K562 (cell line): ENCODE data around the gene MAST1. TPM values are rescaled to one million over a fixed set of nuclear protein-coding genes. Genes with fewer than 3 reads are reported as not detected.
A peak's percentile ranks its signal among the peaks of the same experiment; 100 is the strongest.

Source experiments
- ATF7 ChIP-seq: fragments of 450-650 bp; IDR thresholded peaks from 2 replicates; pipeline ENCODE4 v1.7.1; 2014; ENCODE audit warnings: mild to moderate bottlenecking, moderate library complexity
- E2F4 ChIP-seq: sonication (generic); formaldehyde crosslinking; IDR thresholded peaks from 2 replicates; pipeline ENCODE4 v1.8.0; 2022; ENCODE audit warnings: mild to moderate bottlenecking, low read depth, missing genetic modification reagents
- FOSL1 ChIP-seq: fragments of 200-800 bp; sonication (Bioruptor generic); conservative IDR thresholded peaks from 2 replicates; pipeline ENCODE4 v1.6.1; 2016; ENCODE audit warnings: missing genetic modification characterization, missing compliant biosample characterization
- FOXM1 ChIP-seq, 2 experiments: fragments of 450-650 bp in 1 of 2; sonication (generic) in 1 of 2; formaldehyde crosslinking in 1 of 2; IDR thresholded peaks; 2 replicates each; pipeline versions ENCODE4 v1.6.1 to v1.9.0; 2017 to 2022; ENCODE audit warnings: low read depth in 2 of 2, mild to moderate bottlenecking in 2 of 2, missing genetic modification reagents in 1 of 2, moderate library complexity in 1 of 2
- HNRNPK ChIP-seq: fragments of 200-400 bp; formaldehyde crosslinking; IDR thresholded peaks from one replicate; pipeline ENCODE4 v1.6.1; 2018; ENCODE audit warnings: mild to moderate bottlenecking, low read depth, low read length; ENCODE audit not compliant: poor library complexity, severe bottlenecking
- KDM5B ChIP-seq: fragments of 200-600 bp; sonication (generic); IDR thresholded peaks from 2 replicates; pipeline ENCODE4 v1.6.1; 2012; ENCODE audit warnings: low read depth, mild to moderate bottlenecking, moderate library complexity, low read length, control low read depth, inconsistent platforms; ENCODE audit not compliant: insufficient replicate concordance
- PPARD ChIP-seq: fragments of 250-450 bp; sonication (Bioruptor Pico); IDR thresholded peaks from 2 replicates; pipeline ENCODE4 v1.8.0; 2022; ENCODE audit warnings: inconsistent platforms, mild to moderate bottlenecking, moderate library complexity
- TCF7 ChIP-seq: sonication (generic); IDR thresholded peaks from 2 replicates; pipeline ENCODE4 v1.6.1; 2016; ENCODE audit warnings: antibody characterized with exemption, borderline replicate concordance
- ZNF507 ChIP-seq: conservative IDR thresholded peaks from 2 replicates; pipeline ENCODE4 v1.6.1; 2017; ENCODE audit warnings: missing genetic modification characterization, missing compliant biosample characterization
- ZNF639 ChIP-seq, 2 experiments: fragments of 200-800 bp in 1 of 2; sonication (Bioruptor generic) in 1 of 2; sonication (generic) in 1 of 2; formaldehyde crosslinking in 1 of 2; IDR thresholded peaks in 1 of 2; conservative IDR thresholded peaks in 1 of 2; 2 replicates each; pipeline versions ENCODE4 v1.5.0 to v1.6.1; 2016 to 2020; ENCODE audit warnings: missing compliant biosample characterization in 1 of 2, missing genetic modification characterization in 1 of 2, missing genetic modification reagents in 1 of 2
- polyA plus RNA-seq, 8 experiments: library from polyadenylated mRNA; depleted of rRNA in 4 of 8; stranded (reverse) in 5 of 8; unstranded in 3 of 8; fragments of >200 nt; fragmentation: Nextera tagmentation in 2 of 8; fragmentation: Illumina TruSeq in 1 of 8; extraction: Ambion mirVana in 2 of 8; extraction: Trizol in 1 of 8; gene quantifications; 2 replicates each; pipeline versions ENCODE4 v1.2.1 to v1.2.3, GENCODE V29; 2011 to 2014; ENCODE audit warnings: inconsistent platforms in 1 of 8, missing spikeins in 1 of 8
- total RNA-seq, 7 experiments: library from RNA; depleted of rRNA in 6 of 7; stranded (reverse); fragments of >200 nt in 6 of 7; fragmentation: Illumina TruSeq in 2 of 7; extraction: Trizol in 2 of 7; gene quantifications; 2 replicates each; pipeline versions ENCODE4 v1.2.1 to v1.2.3, GENCODE V29; 2011 to 2021; ENCODE audit warnings: low replicate concordance in 1 of 7
- TF ChIP-seq, protein P1 (sequence below), 2 experiments: fragments of 450-650 bp; formaldehyde crosslinking in 1 of 2; IDR thresholded peaks; 2 replicates each; pipeline versions ENCODE4 v1.4.0 to v1.6.1; 2014 to 2020; ENCODE audit warnings: mild to moderate bottlenecking in 2 of 2, borderline replicate concordance in 1 of 2, low read depth in 1 of 2
- TF ChIP-seq, protein P2 (sequence below): sonication (generic); formaldehyde crosslinking; IDR thresholded peaks from 2 replicates; pipeline ENCODE4 v1.8.1; 2022; ENCODE audit warnings: missing genetic modification reagents

The MAST1 gene
- total and polyA plus RNA-seq, 9 of the 15 experiments (the other 6 are each of a cell fraction or from before 2014, with no cell fraction given) = 0.48 to 10.3 (median 3.9) TPM

- TF ChIP-seq, protein P1, sequence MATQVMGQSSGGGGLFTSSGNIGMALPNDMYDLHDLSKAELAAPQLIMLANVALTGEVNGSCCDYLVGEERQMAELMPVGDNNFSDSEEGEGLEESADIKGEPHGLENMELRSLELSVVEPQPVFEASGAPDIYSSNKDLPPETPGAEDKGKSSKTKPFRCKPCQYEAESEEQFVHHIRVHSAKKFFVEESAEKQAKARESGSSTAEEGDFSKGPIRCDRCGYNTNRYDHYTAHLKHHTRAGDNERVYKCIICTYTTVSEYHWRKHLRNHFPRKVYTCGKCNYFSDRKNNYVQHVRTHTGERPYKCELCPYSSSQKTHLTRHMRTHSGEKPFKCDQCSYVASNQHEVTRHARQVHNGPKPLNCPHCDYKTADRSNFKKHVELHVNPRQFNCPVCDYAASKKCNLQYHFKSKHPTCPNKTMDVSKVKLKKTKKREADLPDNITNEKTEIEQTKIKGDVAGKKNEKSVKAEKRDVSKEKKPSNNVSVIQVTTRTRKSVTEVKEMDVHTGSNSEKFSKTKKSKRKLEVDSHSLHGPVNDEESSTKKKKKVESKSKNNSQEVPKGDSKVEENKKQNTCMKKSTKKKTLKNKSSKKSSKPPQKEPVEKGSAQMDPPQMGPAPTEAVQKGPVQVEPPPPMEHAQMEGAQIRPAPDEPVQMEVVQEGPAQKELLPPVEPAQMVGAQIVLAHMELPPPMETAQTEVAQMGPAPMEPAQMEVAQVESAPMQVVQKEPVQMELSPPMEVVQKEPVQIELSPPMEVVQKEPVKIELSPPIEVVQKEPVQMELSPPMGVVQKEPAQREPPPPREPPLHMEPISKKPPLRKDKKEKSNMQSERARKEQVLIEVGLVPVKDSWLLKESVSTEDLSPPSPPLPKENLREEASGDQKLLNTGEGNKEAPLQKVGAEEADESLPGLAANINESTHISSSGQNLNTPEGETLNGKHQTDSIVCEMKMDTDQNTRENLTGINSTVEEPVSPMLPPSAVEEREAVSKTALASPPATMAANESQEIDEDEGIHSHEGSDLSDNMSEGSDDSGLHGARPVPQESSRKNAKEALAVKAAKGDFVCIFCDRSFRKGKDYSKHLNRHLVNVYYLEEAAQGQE (IDR thresholded peaks at IDR 0.05; ENCODE audit: borderline replicate concordance) = peak; percentile 41; the same call in 1 of the 2 replicates
- TF ChIP-seq, protein P1 (CRISPR knock-in tag; IDR thresholded peaks at IDR 0.05; ENCODE audit: low read depth) = no peak
- no peak for TF ChIP-seq PPARD (CRISPR knock-in tag)
- TF ChIP-seq E2F4 (CRISPR knock-in tag) = peak; percentile 80; the same call in 1 of the 2 replicates
- TF ChIP-seq FOXM1 (IDR thresholded peaks at IDR 0.05; ENCODE audit: low read depth) = no peak
- 0 out of 2 replicates have a peak, but pooled peaks have one; percentile 65 for TF ChIP-seq FOXM1 (CRISPR knock-in tag; IDR thresholded peaks at IDR 0.05; ENCODE audit: low read depth)
- TF ChIP-seq ZNF507 = no peak
- no peak for TF ChIP-seq TCF7
- TF ChIP-seq HNRNPK = no peak
- TF ChIP-seq ZNF639 (CRISPR knock-in tag; conservative IDR thresholded peaks at IDR 0.05 in 1 of 2, IDR thresholded peaks at IDR 0.05 in 1 of 2) = peak in 1 of 2 experiments; percentile 44; a peak in 2 of 4 replicates
- TF ChIP-seq ATF7 = peak; percentile 58; the same call in 1 of the 2 replicates
- peak; percentile 81 for TF ChIP-seq KDM5B
- TF ChIP-seq, protein P2, sequence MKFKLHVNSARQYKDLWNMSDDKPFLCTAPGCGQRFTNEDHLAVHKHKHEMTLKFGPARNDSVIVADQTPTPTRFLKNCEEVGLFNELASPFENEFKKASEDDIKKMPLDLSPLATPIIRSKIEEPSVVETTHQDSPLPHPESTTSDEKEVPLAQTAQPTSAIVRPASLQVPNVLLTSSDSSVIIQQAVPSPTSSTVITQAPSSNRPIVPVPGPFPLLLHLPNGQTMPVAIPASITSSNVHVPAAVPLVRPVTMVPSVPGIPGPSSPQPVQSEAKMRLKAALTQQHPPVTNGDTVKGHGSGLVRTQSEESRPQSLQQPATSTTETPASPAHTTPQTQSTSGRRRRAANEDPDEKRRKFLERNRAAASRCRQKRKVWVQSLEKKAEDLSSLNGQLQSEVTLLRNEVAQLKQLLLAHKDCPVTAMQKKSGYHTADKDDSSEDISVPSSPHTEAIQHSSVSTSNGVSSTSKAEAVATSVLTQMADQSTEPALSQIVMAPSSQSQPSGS (CRISPR knock-in tag) = no peak
- TF ChIP-seq FOSL1 (tag) = 0 out of 2 replicates have a peak, but pooled peaks have one; percentile 32
Observed at GRCh38 chr19:12884926-12885748, 46.8 kb downstream of the MAST1 start (continued).
